Right hindlimb (tissue), 1 donor: ENCODE measurements around the gene ALCAM.
"Not testable (repeated sequence)": the region's sequence is repeated elsewhere in the genome, so short reads cannot be mapped to it uniquely, and the experiment has no call there.

Experiments used
- DNase-seq: peaks from one replicate; pipeline ENCODE4 v3.0.0-alpha.2; 2018

Gene ALCAM

GRCh38 chr3:105356988-105357387 is 9.7 kb upstream of the ALCAM start:
- DNase-seq = no peak

GRCh38 chr3:105359098-105359762 is 7.5 kb upstream of the ALCAM start:
- DNase-seq = no peak

GRCh38 chr3:105360003-105360402 is 6.7 kb upstream of the ALCAM start:
- no peak for DNase-seq

- DNase-seq = no peak
Measured at GRCh38 chr3:105362021-105362665, 4.6 kb upstream of the ALCAM start.

GRCh38 chr3:105364128-105364527 is 2.6 kb upstream of the ALCAM start:
- no peak for DNase-seq

GRCh38 chr3:105365081-105365390 is 1.7 kb upstream of the ALCAM start:
- DNase-seq = no peak

GRCh38 chr3:105365391-105366325 is 1.1 kb upstream of the ALCAM start:
- DNase-seq = peak; percentile 23

- DNase-seq = peak; percentile 40
Measured at GRCh38 chr3:105367063-105367405, 325 bp downstream of the ALCAM start.

- DNase-seq = peak; percentile 39
Measured at GRCh38 chr3:105367406-105368213, 901 bp downstream of the ALCAM start.

- peak; percentile 51 for DNase-seq
Measured at GRCh38 chr3:105368566-105369499, 2.1 kb downstream of the ALCAM start.

GRCh38 chr3:105369500-105370371 is 3.0 kb downstream of the ALCAM start:
- DNase-seq = peak; percentile 80

- no peak for DNase-seq
Measured at GRCh38 chr3:105373383-105373782, 6.7 kb downstream of the ALCAM start.

GRCh38 chr3:105375750-105376511 is 9.2 kb downstream of the ALCAM start:
- no peak for DNase-seq

- no peak for DNase-seq
Measured at GRCh38 chr3:105377716-105378115, 11.0 kb downstream of the ALCAM start.

GRCh38 chr3:105385179-105385578 is 18.5 kb downstream of the ALCAM start:
- DNase-seq = no peak

- no peak for DNase-seq
Measured at GRCh38 chr3:105385819-105386508, 19.3 kb downstream of the ALCAM start.

GRCh38 chr3:105387122-105387751 is 20.5 kb downstream of the ALCAM start:
- DNase-seq = no peak

- no peak for DNase-seq
Measured at GRCh38 chr3:105388176-105388575, 21.5 kb downstream of the ALCAM start.

GRCh38 chr3:105389759-105390158 is 23.1 kb downstream of the ALCAM start:
- not testable (repeated sequence) for DNase-seq
